ENCODE data around the gene JAKMIP1.

DNA sequence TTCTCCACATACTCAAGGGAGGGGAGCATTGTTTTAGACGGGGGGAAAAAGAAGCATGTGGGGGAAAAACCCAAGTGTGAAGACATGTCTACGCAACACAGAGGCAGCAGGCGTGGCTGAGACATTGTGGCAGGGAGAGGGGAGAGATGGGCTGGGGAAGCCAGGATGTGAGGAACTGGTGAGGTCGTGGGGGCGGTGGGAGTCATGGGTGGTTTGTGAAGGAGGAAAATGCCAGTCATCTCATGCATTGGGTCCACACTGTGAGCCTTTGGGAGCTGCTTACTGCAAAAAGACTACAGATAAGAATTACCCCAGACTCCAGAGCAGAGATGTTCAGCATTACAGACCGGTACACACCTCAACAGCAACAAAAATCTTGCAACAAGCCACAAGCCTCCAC, 2.1 kb downstream of the JAKMIP1 start:
- TF ChIP-seq, protein P1, sequence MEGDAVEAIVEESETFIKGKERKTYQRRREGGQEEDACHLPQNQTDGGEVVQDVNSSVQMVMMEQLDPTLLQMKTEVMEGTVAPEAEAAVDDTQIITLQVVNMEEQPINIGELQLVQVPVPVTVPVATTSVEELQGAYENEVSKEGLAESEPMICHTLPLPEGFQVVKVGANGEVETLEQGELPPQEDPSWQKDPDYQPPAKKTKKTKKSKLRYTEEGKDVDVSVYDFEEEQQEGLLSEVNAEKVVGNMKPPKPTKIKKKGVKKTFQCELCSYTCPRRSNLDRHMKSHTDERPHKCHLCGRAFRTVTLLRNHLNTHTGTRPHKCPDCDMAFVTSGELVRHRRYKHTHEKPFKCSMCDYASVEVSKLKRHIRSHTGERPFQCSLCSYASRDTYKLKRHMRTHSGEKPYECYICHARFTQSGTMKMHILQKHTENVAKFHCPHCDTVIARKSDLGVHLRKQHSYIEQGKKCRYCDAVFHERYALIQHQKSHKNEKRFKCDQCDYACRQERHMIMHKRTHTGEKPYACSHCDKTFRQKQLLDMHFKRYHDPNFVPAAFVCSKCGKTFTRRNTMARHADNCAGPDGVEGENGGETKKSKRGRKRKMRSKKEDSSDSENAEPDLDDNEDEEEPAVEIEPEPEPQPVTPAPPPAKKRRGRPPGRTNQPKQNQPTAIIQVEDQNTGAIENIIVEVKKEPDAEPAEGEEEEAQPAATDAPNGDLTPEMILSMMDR (IDR thresholded peaks at IDR 0.05; ENCODE audit: low read depth, low read length, poor library complexity, severe bottlenecking) = no peak
- no peak for TF ChIP-seq EZH2phosphoT487 (IDR thresholded peaks at IDR 0.05; ENCODE audit: borderline replicate concordance, low read length)
